Measurements from ENCODE around the gene TGFB1I1. TPM values are rescaled to one million over a fixed set of nuclear protein-coding genes. Genes with fewer than 3 reads are reported as not detected.

The TGFB1I1 gene
- total RNA-seq: 18.6 and 21.7 TPM in 2 replicates

GRCh38 chr16:31471875-31472708 lies at the start of gene TGFB1I1:
Gene TGFB1I1, plus strand, starts transcription at chr16:31472152. Its CDS starts 37 bp downstream, at chr16:31472189.

GRCh38 chr16:31428279-31428597 lies 43.7 kb upstream of the TGFB1I1 start, which contains the start of gene COX6A2:
Gene COX6A2, minus strand, starts transcription at chr16:31428360. Its CDS starts 35 bp downstream, at chr16:31428325.

GRCh38 chr16:31458844-31459686 lies 12.9 kb upstream of the TGFB1I1 start, which contains the start of gene ARMC5:
Gene ARMC5, plus strand, starts transcription at chr16:31459501. Its CDS starts 24 bp downstream, at chr16:31459525.

GRCh38 chr16:31483081-31483480 lies 11.1 kb downstream of the TGFB1I1 start, which contains the start of gene SLC5A2:
Gene SLC5A2, plus strand, starts transcription at chr16:31483123. Its CDS starts 14 bp downstream, at chr16:31483137.

GRCh38 chr16:31507929-31508705 lies 36.2 kb downstream of the TGFB1I1 start, which contains the start of gene RUSF1:
Gene RUSF1, minus strand, starts transcription at chr16:31508391. Its CDS starts 18 bp downstream, at chr16:31508373.

Other genes with a start within 250 kb of the TGFB1I1 start
- 0.25 TPM in 1 of 2 replicates, not detected in the other for gene ITGAM, start 212.2 kb upstream of the TGFB1I1 start, total RNA-seq
- gene ITGAX, start 117.0 kb upstream of the TGFB1I1 start, total RNA-seq: 0.16 and 0.31 TPM in 2 replicates
- gene ITGAD, start 78.8 kb upstream of the TGFB1I1 start, total RNA-seq: not detected in 2 replicates
- gene COX6A2, start 43.8 kb upstream of the TGFB1I1 start, total RNA-seq: not detected in 2 replicates
- gene ZNF843, start 29.4 kb upstream of the TGFB1I1 start, total RNA-seq: under 0.01 and 0.06 TPM in 2 replicates
- gene ARMC5, start 12.7 kb upstream of the TGFB1I1 start, total RNA-seq: 11.8 and 14.4 TPM in 2 replicates
- 0.06 TPM in 1 of 2 replicates, not detected in the other for gene SLC5A2, start 11.0 kb downstream of the TGFB1I1 start, total RNA-seq
- 17.6 and 54.4 TPM in 2 replicates for gene RUSF1, start 36.2 kb downstream of the TGFB1I1 start, total RNA-seq
- not detected in 2 replicates for gene AHSP, start 55.7 kb downstream of the TGFB1I1 start, total RNA-seq

Measured in bladder microvascular endothelial cell (primary cell).